Neural cell (in vitro differentiated cells): ENCODE results near the gene CHL1.

Experiments used
- CTCF ChIP-seq: fragments of 450-650 bp; IDR thresholded peaks from 2 replicates; pipeline ENCODE4 v1.5.1; 2014; ENCODE audit warnings: antibody characterized with exemption, mild to moderate bottlenecking, moderate library complexity; ENCODE audit not compliant: poor library complexity, severe bottlenecking
- EZH2 ChIP-seq: fragments of 200-600, 300-800 bp; shearing (Covaris generic), sonication (generic); IDR thresholded peaks from 2 replicates; pipeline ENCODE4 v1.6.1; 2014; ENCODE audit warnings: antibody characterized with exemption, low read length, borderline replicate concordance, mild to moderate bottlenecking; ENCODE audit not compliant: insufficient read depth, poor library complexity, severe bottlenecking
- POLR2AphosphoS5 ChIP-seq: IDR thresholded peaks from 2 replicates; pipeline ENCODE4 v1.6.1; 2012
- TF ChIP-seq, protein P1 (sequence below): IDR thresholded peaks from 2 replicates; pipeline ENCODE4 v1.6.1; 2012; ENCODE audit warnings: borderline replicate concordance

DNA sequence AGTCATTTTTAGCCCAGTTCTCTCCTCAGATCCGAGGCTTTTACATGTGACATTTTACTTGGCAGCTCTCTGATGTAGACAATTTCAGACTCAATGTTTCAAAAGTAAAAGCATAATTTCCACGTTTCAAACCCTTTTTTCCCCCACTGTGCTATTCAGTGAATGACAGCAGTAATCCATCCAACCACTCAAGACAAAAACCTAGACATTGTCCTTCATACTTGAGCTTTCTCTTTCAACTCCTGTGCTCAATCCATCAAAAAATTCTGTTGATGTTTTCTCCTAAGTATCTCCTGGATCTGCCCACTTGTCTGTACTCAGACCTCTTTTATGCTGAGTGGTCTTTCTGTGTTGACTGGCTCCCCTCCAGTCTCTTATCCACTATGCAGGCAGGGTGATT is 214.7 kb downstream of the CHL1 start:
- TF ChIP-seq CTCF (no peak), EZH2 (no peak), POLR2AphosphoS5 (peak; percentile 77)
- TF ChIP-seq, protein P1, sequence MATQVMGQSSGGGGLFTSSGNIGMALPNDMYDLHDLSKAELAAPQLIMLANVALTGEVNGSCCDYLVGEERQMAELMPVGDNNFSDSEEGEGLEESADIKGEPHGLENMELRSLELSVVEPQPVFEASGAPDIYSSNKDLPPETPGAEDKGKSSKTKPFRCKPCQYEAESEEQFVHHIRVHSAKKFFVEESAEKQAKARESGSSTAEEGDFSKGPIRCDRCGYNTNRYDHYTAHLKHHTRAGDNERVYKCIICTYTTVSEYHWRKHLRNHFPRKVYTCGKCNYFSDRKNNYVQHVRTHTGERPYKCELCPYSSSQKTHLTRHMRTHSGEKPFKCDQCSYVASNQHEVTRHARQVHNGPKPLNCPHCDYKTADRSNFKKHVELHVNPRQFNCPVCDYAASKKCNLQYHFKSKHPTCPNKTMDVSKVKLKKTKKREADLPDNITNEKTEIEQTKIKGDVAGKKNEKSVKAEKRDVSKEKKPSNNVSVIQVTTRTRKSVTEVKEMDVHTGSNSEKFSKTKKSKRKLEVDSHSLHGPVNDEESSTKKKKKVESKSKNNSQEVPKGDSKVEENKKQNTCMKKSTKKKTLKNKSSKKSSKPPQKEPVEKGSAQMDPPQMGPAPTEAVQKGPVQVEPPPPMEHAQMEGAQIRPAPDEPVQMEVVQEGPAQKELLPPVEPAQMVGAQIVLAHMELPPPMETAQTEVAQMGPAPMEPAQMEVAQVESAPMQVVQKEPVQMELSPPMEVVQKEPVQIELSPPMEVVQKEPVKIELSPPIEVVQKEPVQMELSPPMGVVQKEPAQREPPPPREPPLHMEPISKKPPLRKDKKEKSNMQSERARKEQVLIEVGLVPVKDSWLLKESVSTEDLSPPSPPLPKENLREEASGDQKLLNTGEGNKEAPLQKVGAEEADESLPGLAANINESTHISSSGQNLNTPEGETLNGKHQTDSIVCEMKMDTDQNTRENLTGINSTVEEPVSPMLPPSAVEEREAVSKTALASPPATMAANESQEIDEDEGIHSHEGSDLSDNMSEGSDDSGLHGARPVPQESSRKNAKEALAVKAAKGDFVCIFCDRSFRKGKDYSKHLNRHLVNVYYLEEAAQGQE = peak; percentile 97
